Stomach (tissue), 4 donors: ENCODE measurements around the gene DGLUCY.

Experiments used
- EP300 ChIP-seq: sonication (generic); formaldehyde crosslinking; IDR thresholded peaks from one replicate; pipeline ENCODE4 v1.6.1; 2017; ENCODE audit warnings: antibody characterized with exemption
- POLR2A ChIP-seq, 4 donors: fragments of 450-650 bp; IDR thresholded peaks; one replicate each; pipeline ENCODE4 v1.6.1; 2016; ENCODE audit warnings: antibody characterized with exemption in 4 of 4, control low read depth in 2 of 4, mild to moderate bottlenecking in 1 of 4, moderate library complexity in 1 of 4
- POLR2AphosphoS5 ChIP-seq, 3 donors: sonication (generic); formaldehyde crosslinking; IDR thresholded peaks; one replicate each; pipeline ENCODE4 v1.6.1; 2016; ENCODE audit warnings: antibody characterized with exemption in 3 of 3
- TF ChIP-seq, protein P1 (sequence below), 7 experiments: fragments of 450-650 bp in 4 of 7; fragments of 200-600 bp in 3 of 7; sonication (generic) in 3 of 7; IDR thresholded peaks; one replicate each; pipeline ENCODE4 v1.5.1; 2016 to 2019; ENCODE audit warnings: antibody characterized with exemption in 7 of 7, control low read depth in 2 of 7, mild to moderate bottlenecking in 1 of 7

DNA sequence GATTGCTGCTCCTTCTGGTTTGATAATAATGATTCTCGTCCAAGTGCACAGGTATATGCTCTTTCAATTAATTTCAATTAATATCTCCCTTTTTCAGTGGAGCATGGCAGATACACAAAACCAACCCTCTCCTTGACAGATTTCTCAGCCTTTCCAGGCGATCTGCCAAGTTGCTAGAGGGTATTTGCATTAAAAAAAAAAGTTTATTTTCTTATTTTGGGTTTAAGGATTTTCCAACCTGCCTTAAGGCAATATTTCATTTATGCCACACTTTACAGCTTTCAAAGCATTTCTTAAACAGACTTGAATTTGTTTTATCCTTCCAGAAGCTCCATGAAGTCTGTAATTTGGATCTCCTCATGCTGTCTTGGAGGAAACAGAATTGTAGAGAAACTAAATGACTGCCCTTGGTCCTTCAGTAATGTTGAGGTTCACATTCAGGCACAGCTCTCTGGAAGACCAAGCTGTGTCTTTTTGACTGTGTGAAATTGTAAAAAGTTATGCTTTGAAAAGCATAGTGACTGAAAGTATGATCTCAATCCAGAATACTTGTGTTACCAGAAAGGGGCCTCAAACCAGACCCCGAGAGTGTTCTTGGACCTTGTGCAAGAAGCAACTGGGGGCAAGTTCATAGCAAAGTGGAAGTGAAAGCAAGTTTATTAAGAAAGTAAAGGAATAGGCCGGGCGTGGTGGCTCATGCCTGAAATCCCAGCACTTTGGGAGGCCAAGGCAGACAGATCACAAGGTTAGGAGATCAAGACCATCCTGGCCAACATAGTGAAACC is 2.3 kb downstream of the DGLUCY start:
- TF ChIP-seq, protein P1, sequence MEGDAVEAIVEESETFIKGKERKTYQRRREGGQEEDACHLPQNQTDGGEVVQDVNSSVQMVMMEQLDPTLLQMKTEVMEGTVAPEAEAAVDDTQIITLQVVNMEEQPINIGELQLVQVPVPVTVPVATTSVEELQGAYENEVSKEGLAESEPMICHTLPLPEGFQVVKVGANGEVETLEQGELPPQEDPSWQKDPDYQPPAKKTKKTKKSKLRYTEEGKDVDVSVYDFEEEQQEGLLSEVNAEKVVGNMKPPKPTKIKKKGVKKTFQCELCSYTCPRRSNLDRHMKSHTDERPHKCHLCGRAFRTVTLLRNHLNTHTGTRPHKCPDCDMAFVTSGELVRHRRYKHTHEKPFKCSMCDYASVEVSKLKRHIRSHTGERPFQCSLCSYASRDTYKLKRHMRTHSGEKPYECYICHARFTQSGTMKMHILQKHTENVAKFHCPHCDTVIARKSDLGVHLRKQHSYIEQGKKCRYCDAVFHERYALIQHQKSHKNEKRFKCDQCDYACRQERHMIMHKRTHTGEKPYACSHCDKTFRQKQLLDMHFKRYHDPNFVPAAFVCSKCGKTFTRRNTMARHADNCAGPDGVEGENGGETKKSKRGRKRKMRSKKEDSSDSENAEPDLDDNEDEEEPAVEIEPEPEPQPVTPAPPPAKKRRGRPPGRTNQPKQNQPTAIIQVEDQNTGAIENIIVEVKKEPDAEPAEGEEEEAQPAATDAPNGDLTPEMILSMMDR (IDR thresholded peaks at IDR 0.05), result no peak
- no peak for TF ChIP-seq EP300
- TF ChIP-seq POLR2A (IDR thresholded peaks at IDR 0.05), result no peak
- no peak for TF ChIP-seq POLR2AphosphoS5 (IDR thresholded peaks at IDR 0.05)
